ENCODE data around the gene NFKB1.

- TF ChIP-seq, protein P1, sequence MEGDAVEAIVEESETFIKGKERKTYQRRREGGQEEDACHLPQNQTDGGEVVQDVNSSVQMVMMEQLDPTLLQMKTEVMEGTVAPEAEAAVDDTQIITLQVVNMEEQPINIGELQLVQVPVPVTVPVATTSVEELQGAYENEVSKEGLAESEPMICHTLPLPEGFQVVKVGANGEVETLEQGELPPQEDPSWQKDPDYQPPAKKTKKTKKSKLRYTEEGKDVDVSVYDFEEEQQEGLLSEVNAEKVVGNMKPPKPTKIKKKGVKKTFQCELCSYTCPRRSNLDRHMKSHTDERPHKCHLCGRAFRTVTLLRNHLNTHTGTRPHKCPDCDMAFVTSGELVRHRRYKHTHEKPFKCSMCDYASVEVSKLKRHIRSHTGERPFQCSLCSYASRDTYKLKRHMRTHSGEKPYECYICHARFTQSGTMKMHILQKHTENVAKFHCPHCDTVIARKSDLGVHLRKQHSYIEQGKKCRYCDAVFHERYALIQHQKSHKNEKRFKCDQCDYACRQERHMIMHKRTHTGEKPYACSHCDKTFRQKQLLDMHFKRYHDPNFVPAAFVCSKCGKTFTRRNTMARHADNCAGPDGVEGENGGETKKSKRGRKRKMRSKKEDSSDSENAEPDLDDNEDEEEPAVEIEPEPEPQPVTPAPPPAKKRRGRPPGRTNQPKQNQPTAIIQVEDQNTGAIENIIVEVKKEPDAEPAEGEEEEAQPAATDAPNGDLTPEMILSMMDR (conservative IDR thresholded peaks at IDR 0.05 in 1 of 2, IDR thresholded peaks at IDR 0.05 in 1 of 2; ENCODE audit: low read depth in 1 of 2, low read length in 2 of 2) = no peak
- no peak for TF ChIP-seq EZH2 (IDR thresholded peaks at IDR 0.05; ENCODE audit: low read length, missing control alignments)
These were observed 40.5 kb downstream of the NFKB1 start for GRCh38 chr4:102541697-102542096.
